HepG2 (cell line): ENCODE data around the gene PIGL. TPM values are rescaled to one million over a fixed set of nuclear protein-coding genes. Genes with fewer than 3 reads are reported as not detected.

ENCODE experiments used
- ARNT2 ChIP-seq: sonication (generic); formaldehyde crosslinking; IDR thresholded peaks from 2 replicates; pipeline ENCODE4 v1.8.0; 2022; ENCODE audit warnings: mild to moderate bottlenecking, low read depth, missing genetic modification reagents, moderate library complexity
- CCDC6 ChIP-seq: sonication (generic); formaldehyde crosslinking; IDR thresholded peaks from 2 replicates; pipeline ENCODE4 v1.8.1; 2022; ENCODE audit warnings: mild to moderate bottlenecking, missing genetic modification reagents, moderate library complexity
- CREB1 ChIP-seq, 2 experiments: fragments of 450-650 bp in 1 of 2; IDR thresholded peaks; 2 replicates each; pipeline ENCODE4 v1.6.1; 2016 to 2017; ENCODE audit warnings: control low read depth in 1 of 2, mild to moderate bottlenecking in 1 of 2, missing compliant biosample characterization in 1 of 2, missing genetic modification characterization in 1 of 2
- CTCF ChIP-seq: sonication (generic); formaldehyde crosslinking; IDR thresholded peaks from 2 replicates; pipeline ENCODE4 v1.5.0; 2020; ENCODE audit warnings: mild to moderate bottlenecking, missing genetic modification reagents, moderate library complexity
- HDAC1 ChIP-seq: sonication (generic); formaldehyde crosslinking; IDR thresholded peaks from 2 replicates; pipeline ENCODE4 v1.5.1; 2020; ENCODE audit warnings: mild to moderate bottlenecking, missing genetic modification reagents
- NFKB2 ChIP-seq: sonication (generic); formaldehyde crosslinking; IDR thresholded peaks from 2 replicates; pipeline ENCODE4 v1.4.0; 2020; ENCODE audit warnings: missing genetic modification reagents, borderline replicate concordance
- NONO ChIP-seq, 2 experiments: fragments of 450-650 bp in 1 of 2; sonication (generic) in 1 of 2; formaldehyde crosslinking in 1 of 2; IDR thresholded peaks in 1 of 2; conservative IDR thresholded peaks in 1 of 2; 2 replicates each; pipeline versions ENCODE4 v1.6.1 to v1.8.0; 2017 to 2022; ENCODE audit warnings: mild to moderate bottlenecking in 1 of 2, missing genetic modification reagents in 1 of 2, moderate library complexity in 1 of 2
- NRL ChIP-seq: sonication (generic); formaldehyde crosslinking; IDR thresholded peaks from 2 replicates; pipeline ENCODE4 v1.5.0; 2020; ENCODE audit warnings: missing genetic modification reagents, mild to moderate bottlenecking, moderate library complexity, borderline replicate concordance
- RFXANK ChIP-seq: IDR thresholded peaks from 2 replicates; pipeline ENCODE4 v1.6.1; 2016
- SETDB1 ChIP-seq: sonication (generic); formaldehyde crosslinking; IDR thresholded peaks from 2 replicates; pipeline ENCODE4 v1.5.1; 2020; ENCODE audit warnings: missing genetic modification reagents, mild to moderate bottlenecking, borderline replicate concordance
- TEAD2 ChIP-seq: sonication (generic); formaldehyde crosslinking; IDR thresholded peaks from 2 replicates; pipeline ENCODE4 v1.9.0; 2021; ENCODE audit warnings: missing genetic modification reagents
- YY1 ChIP-seq: IDR thresholded peaks from 2 replicates; pipeline ENCODE4 v1.6.1; 2011; ENCODE audit warnings: low read length, low read depth, moderate library complexity, mild to moderate bottlenecking; ENCODE audit not compliant: insufficient read depth, insufficient replicate concordance
- ZBTB7B ChIP-seq: sonication (generic); formaldehyde crosslinking; IDR thresholded peaks from 2 replicates; pipeline ENCODE4 v1.4.0; 2020; ENCODE audit warnings: missing genetic modification reagents
- ZIK1 ChIP-seq: sonication (generic); formaldehyde crosslinking; IDR thresholded peaks from 2 replicates; pipeline ENCODE4 v1.5.0; 2020; ENCODE audit warnings: mild to moderate bottlenecking, low read depth, missing genetic modification reagents, borderline replicate concordance
- ZNF101 ChIP-seq: sonication (generic); formaldehyde crosslinking; IDR thresholded peaks from 2 replicates; pipeline ENCODE4 v1.4.0; 2020; ENCODE audit warnings: mild to moderate bottlenecking, low read depth, missing genetic modification reagents, borderline replicate concordance
- ZNF124 ChIP-seq: sonication (generic); formaldehyde crosslinking; IDR thresholded peaks from 2 replicates; pipeline ENCODE4 v1.4.0; 2020; ENCODE audit warnings: missing genetic modification reagents
- ZNF143 ChIP-seq: sonication (generic); formaldehyde crosslinking; IDR thresholded peaks from 2 replicates; pipeline ENCODE4 v1.4.0; 2020; ENCODE audit warnings: missing genetic modification reagents
- ZNF225 ChIP-seq: sonication (generic); formaldehyde crosslinking; IDR thresholded peaks from 2 replicates; pipeline ENCODE4 v1.4.0; 2020; ENCODE audit warnings: mild to moderate bottlenecking, missing genetic modification reagents
- ZNF264 ChIP-seq: sonication (generic); formaldehyde crosslinking; IDR thresholded peaks from 2 replicates; pipeline ENCODE4 v1.4.0; 2020; ENCODE audit warnings: missing genetic modification reagents
- ZNF317 ChIP-seq: sonication (generic); formaldehyde crosslinking; IDR thresholded peaks from 2 replicates; pipeline ENCODE4 v1.5.0; 2020; ENCODE audit warnings: mild to moderate bottlenecking, missing genetic modification reagents
- ZNF547 ChIP-seq: sonication (generic); formaldehyde crosslinking; IDR thresholded peaks from 2 replicates; pipeline ENCODE4 v1.5.1; 2020; ENCODE audit warnings: mild to moderate bottlenecking, missing genetic modification reagents
- ZNF564 ChIP-seq: sonication (generic); formaldehyde crosslinking; IDR thresholded peaks from 2 replicates; pipeline ENCODE4 v1.8.1; 2023; ENCODE audit warnings: mild to moderate bottlenecking, missing genetic modification reagents
- ZNF629 ChIP-seq: sonication (generic); formaldehyde crosslinking; conservative IDR thresholded peaks from 2 replicates; pipeline ENCODE4 v1.5.0; 2020; ENCODE audit warnings: missing genetic modification reagents
- ZNF792 ChIP-seq: IDR thresholded peaks from 2 replicates; pipeline ENCODE4 v1.6.1; 2016
- polyA plus RNA-seq, 8 experiments: library from polyadenylated mRNA; depleted of rRNA in 3 of 8; stranded (reverse) in 7 of 8; unstranded in 1 of 8; fragments of >200 nt; fragmentation: Illumina TruSeq in 4 of 8; extraction: Trizol in 4 of 8; gene quantifications; 2 replicates each; pipeline versions ENCODE4 v1.2.1 to v1.2.3, GENCODE V29; 2011 to 2016; ENCODE audit warnings: low read depth in 4 of 8, missing spikeins in 1 of 8, mixed read lengths in 1 of 8; ENCODE audit not compliant: insufficient read depth in 1 of 8
- total RNA-seq, 5 experiments: library from RNA; depleted of rRNA; stranded (reverse); fragments of >200 nt; fragmentation: Illumina TruSeq; extraction: Trizol; gene quantifications; 2 replicates each; pipeline ENCODE4 v1.2.3, GENCODE V29; 2016; ENCODE audit warnings: low read depth in 1 of 5
- TF ChIP-seq, protein P1 (sequence below): sonication (generic); formaldehyde crosslinking; IDR thresholded peaks from 2 replicates; pipeline ENCODE4 v1.4.0; 2020; ENCODE audit warnings: missing genetic modification reagents, borderline replicate concordance
- TF ChIP-seq, protein P2 (sequence below): sonication (generic); formaldehyde crosslinking; IDR thresholded peaks from 2 replicates; pipeline ENCODE4 v1.5.0; 2020; ENCODE audit warnings: missing genetic modification reagents, mild to moderate bottlenecking, borderline replicate concordance

PIGL gene
- total and polyA plus RNA-seq, 2 of the 13 experiments (the other 11 are each of a cell fraction or from before 2014, with no cell fraction given): 28.5 to 63.8 TPM

GRCh38 chr17:16353317-16354174 lies 136.5 kb downstream of the PIGL start, which contains the start of gene CENPV (continued):
- TF ChIP-seq ZNF629 (CRISPR knock-in tag) (0 out of 2 replicates have a peak, but pooled peaks have one; percentile 10), NRL (CRISPR knock-in tag) (peak; percentile 54), NFKB2 (peak; percentile 62; the same call in 1 of the 2 replicates), ZNF225 (peak; percentile 69; the same call in 1 of the 2 replicates), ARNT2 (CRISPR knock-in tag) (peak; percentile 9; the same call in 1 of the 2 replicates), ZNF547 (no peak; the same call in 1 of the 2 replicates), RFXANK (CRISPR knock-in tag) (no peak), ZIK1 (CRISPR knock-in tag) (0 out of 2 replicates have a peak, but pooled peaks have one; percentile 38), HDAC1 (peak; percentile 56; the same call in 1 of the 2 replicates), ZNF143 (peak; percentile 75), ZBTB7B (CRISPR knock-in tag) (peak; percentile 60; the same call in 1 of the 2 replicates), ZNF317 (0 out of 2 replicates have a peak, but pooled peaks have one; percentile 22), CTCF (CRISPR knock-in tag) (peak; percentile 49), TEAD2 (CRISPR knock-in tag) (no peak; the same call in 1 of the 2 replicates), CCDC6 (CRISPR knock-in tag) (0 out of 2 replicates have a peak, but pooled peaks have one; percentile 33), CREB1 (IDR thresholded peaks at IDR 0.05) (no peak), CREB1 (CRISPR knock-in tag; IDR thresholded peaks at IDR 0.05) (no peak), ZNF124 (CRISPR knock-in tag) (0 out of 2 replicates have a peak, but pooled peaks have one; percentile 45), SETDB1 (no peak), ZNF264 (CRISPR knock-in tag) (0 out of 2 replicates have a peak, but pooled peaks have one; percentile 26), ZNF792 (CRISPR knock-in tag) (0 out of 2 replicates have a peak, but pooled peaks have one; percentile 44), ZNF101 (no peak), YY1 (peak; percentile 35), NONO (IDR thresholded peaks at IDR 0.05) (no peak), NONO (CRISPR knock-in tag; conservative IDR thresholded peaks at IDR 0.05) (no peak; the same call in 1 of the 2 replicates), ZNF564 (CRISPR knock-in tag) (peak; percentile 22; the same call in 1 of the 2 replicates)
- TF ChIP-seq, protein P1, sequence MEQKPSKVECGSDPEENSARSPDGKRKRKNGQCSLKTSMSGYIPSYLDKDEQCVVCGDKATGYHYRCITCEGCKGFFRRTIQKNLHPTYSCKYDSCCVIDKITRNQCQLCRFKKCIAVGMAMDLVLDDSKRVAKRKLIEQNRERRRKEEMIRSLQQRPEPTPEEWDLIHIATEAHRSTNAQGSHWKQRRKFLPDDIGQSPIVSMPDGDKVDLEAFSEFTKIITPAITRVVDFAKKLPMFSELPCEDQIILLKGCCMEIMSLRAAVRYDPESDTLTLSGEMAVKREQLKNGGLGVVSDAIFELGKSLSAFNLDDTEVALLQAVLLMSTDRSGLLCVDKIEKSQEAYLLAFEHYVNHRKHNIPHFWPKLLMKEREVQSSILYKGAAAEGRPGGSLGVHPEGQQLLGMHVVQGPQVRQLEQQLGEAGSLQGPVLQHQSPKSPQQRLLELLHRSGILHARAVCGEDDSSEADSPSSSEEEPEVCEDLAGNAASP: 0 out of 2 replicates have a peak, but pooled peaks have one; percentile 11
- TF ChIP-seq, protein P2, sequence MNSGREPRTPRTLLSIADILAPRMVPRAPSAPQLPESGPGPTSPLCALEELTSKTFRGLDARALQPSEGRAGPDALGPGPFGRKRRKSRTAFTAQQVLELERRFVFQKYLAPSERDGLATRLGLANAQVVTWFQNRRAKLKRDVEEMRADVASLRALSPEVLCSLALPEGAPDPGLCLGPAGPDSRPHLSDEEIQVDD (CRISPR knock-in tag): 0 out of 2 replicates have a peak, but pooled peaks have one; percentile 40
